K562 (cell line): Measurements from ENCODE around the gene TRAF1. TPM values are rescaled to one million over a fixed set of nuclear protein-coding genes. Genes with fewer than 3 reads are reported as not detected.

ENCODE experiments used
- POLR2B ChIP-seq: fragments of 450-650 bp; IDR thresholded peaks from 2 replicates; pipeline ENCODE4 v1.6.1; 2018; ENCODE audit warnings: low read depth; ENCODE audit not compliant: partially characterized antibody
- STAT6 ChIP-seq: sonication (generic); formaldehyde crosslinking; IDR thresholded peaks from 2 replicates; pipeline ENCODE4 v1.8.1; 2023; ENCODE audit warnings: mild to moderate bottlenecking, missing genetic modification reagents
- polyA plus RNA-seq, 8 experiments: library from polyadenylated mRNA; depleted of rRNA in 4 of 8; stranded (reverse) in 5 of 8; unstranded in 3 of 8; fragments of >200 nt; fragmentation: Nextera tagmentation in 2 of 8; fragmentation: Illumina TruSeq in 1 of 8; extraction: Ambion mirVana in 2 of 8; extraction: Trizol in 1 of 8; gene quantifications; 2 replicates each; pipeline versions ENCODE4 v1.2.1 to v1.2.3, GENCODE V29; 2011 to 2014; ENCODE audit warnings: inconsistent platforms in 1 of 8, missing spikeins in 1 of 8
- total RNA-seq, 7 experiments: library from RNA; depleted of rRNA in 6 of 7; stranded (reverse); fragments of >200 nt in 6 of 7; fragmentation: Illumina TruSeq in 2 of 7; extraction: Trizol in 2 of 7; gene quantifications; 2 replicates each; pipeline versions ENCODE4 v1.2.1 to v1.2.3, GENCODE V29; 2011 to 2021; ENCODE audit warnings: low replicate concordance in 1 of 7
- TF ChIP-seq, protein P1 (sequence below): fragments of 450-650 bp; IDR thresholded peaks from 2 replicates; pipeline ENCODE4 v1.6.1; 2016; ENCODE audit warnings: borderline replicate concordance

The TRAF1 gene
- total and polyA plus RNA-seq, 9 of the 15 experiments (the other 6 are each of a cell fraction or from before 2014, with no cell fraction given), result 0.01 to 1.1 (median 0.04) TPM; not detected in 2

DNA sequence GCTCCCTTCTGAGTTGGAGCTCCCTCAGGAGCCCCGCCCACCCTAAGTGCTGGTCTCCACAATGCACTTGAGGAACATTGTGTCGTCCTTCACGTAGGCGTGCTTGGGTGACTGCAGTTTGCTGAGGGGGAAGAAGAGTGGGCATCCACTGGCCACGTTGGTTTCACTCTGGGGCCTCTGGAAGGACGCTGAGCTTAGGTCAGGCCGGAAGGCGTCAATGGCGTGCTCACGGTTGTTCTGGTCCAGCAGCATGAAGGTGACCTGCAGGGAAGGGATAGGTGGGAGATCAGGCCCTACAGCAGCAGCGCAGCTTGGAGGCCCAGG is 21.7 kb downstream of the TRAF1 start (continued):
- TF ChIP-seq STAT6 (0 out of 2 replicates have a peak, but pooled peaks have one; percentile 57), POLR2B (no peak)
- TF ChIP-seq, protein P1, sequence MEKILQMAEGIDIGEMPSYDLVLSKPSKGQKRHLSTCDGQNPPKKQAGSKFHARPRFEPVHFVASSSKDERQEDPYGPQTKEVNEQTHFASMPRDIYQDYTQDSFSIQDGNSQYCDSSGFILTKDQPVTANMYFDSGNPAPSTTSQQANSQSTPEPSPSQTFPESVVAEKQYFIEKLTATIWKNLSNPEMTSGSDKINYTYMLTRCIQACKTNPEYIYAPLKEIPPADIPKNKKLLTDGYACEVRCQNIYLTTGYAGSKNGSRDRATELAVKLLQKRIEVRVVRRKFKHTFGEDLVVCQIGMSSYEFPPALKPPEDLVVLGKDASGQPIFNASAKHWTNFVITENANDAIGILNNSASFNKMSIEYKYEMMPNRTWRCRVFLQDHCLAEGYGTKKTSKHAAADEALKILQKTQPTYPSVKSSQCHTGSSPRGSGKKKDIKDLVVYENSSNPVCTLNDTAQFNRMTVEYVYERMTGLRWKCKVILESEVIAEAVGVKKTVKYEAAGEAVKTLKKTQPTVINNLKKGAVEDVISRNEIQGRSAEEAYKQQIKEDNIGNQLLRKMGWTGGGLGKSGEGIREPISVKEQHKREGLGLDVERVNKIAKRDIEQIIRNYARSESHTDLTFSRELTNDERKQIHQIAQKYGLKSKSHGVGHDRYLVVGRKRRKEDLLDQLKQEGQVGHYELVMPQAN, result no peak
